ENCODE data around the gene TNFRSF1B.

DNA sequence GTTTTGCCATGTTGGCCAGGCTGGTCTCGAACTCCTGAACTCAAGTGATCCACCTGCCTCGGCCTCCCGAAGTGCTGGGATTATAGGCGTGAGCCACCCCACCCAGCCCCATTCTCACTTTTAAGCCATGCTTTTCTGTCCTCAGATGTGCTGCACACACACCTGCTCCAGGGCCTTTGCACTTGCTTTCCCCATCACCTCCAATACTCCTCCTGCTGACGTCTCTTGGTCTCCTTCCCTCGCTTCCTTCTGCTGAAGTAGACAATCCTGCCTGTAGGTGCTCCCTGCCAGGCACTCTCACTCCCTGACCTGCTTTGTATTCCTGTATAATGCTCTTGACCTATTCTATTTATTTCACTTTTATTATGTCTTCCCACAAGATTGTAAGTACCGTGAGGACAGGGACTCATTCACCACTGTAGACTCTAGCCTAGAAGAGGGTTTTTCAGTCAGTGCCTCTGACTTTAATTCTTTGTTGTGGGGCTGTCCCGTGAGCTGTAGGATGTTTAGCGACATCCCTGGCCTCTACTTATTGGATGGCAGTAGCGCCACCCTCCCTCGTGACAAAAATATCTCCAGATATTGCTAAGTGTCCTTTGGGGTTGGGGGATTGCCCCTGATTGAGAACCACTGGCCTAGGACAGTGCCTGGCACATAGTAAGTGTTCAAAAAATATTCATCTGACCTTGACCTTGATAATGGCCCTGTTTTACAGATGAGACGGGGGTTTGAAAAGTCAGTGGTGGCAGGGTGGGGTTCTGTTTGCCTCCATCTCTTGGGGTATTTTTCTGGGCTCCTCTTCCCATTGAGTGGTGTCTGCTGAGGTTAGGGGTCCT is 4.6 kb downstream of the TNFRSF1B start:
- TF ChIP-seq, protein P1, sequence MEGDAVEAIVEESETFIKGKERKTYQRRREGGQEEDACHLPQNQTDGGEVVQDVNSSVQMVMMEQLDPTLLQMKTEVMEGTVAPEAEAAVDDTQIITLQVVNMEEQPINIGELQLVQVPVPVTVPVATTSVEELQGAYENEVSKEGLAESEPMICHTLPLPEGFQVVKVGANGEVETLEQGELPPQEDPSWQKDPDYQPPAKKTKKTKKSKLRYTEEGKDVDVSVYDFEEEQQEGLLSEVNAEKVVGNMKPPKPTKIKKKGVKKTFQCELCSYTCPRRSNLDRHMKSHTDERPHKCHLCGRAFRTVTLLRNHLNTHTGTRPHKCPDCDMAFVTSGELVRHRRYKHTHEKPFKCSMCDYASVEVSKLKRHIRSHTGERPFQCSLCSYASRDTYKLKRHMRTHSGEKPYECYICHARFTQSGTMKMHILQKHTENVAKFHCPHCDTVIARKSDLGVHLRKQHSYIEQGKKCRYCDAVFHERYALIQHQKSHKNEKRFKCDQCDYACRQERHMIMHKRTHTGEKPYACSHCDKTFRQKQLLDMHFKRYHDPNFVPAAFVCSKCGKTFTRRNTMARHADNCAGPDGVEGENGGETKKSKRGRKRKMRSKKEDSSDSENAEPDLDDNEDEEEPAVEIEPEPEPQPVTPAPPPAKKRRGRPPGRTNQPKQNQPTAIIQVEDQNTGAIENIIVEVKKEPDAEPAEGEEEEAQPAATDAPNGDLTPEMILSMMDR (conservative IDR thresholded peaks at IDR 0.05 in 1 of 2, IDR thresholded peaks at IDR 0.05 in 1 of 2; ENCODE audit: low read depth in 1 of 2, low read length in 2 of 2), result no peak
- TF ChIP-seq EZH2 (IDR thresholded peaks at IDR 0.05; ENCODE audit: low read length, missing control alignments), result no peak

All from fibroblast of lung (primary cell).